Measurements from ENCODE around the gene OTOP2. TPM values are rescaled to one million over a fixed set of nuclear protein-coding genes. Genes with fewer than 3 reads are reported as not detected.

The OTOP2 gene
- total RNA-seq, 1 donor from 2014 or later: not detected

GRCh38 chr17:74877592-74878548 is 46.2 kb upstream of the OTOP2 start:
- intact Hi-C loops (cut with DNase I): no loop called here
- Histone ChIP-seq H3K27me3 (no peaks in the 10 kb centered on the region), H3K9me3 (no peaks in the 10 kb centered on the region), H3K4me3 (no peak overlapping the region), H3K36me3 (no peaks in the 10 kb centered on the region), H3K4me1 (peaks cover 16% of the 10 kb centered on the region), H3K27ac (no peak overlapping the region)
- TF ChIP-seq POLR2AphosphoS5 (IDR thresholded peaks at IDR 0.05; ENCODE audit: insufficient read depth in 1 of 2, low read depth in 1 of 2) (no peak), POLR2A (IDR thresholded peaks at IDR 0.05) (no peak), CTCF (IDR thresholded peaks at IDR 0.05) (no peak)
- DNase-seq (ENCODE audit: extremely low spot score in 2 of 2): no peak

- TF ChIP-seq POLR2A (IDR thresholded peaks at IDR 0.05) (no peak), CTCF (IDR thresholded peaks at IDR 0.05) (no peak), POLR2AphosphoS5 (IDR thresholded peaks at IDR 0.05; ENCODE audit: insufficient read depth in 1 of 2, low read depth in 1 of 2) (no peak)
- intact Hi-C loops (cut with DNase I): no loop called here
- Histone ChIP-seq H3K4me3 (no peak overlapping the region), H3K27me3 (no peaks in the 10 kb centered on the region), H3K27ac (no peak overlapping the region), H3K4me1 (peaks cover 15% of the 10 kb centered on the region), H3K36me3 (no peaks in the 10 kb centered on the region), H3K9me3 (no peaks in the 10 kb centered on the region)
- no peak for DNase-seq (ENCODE audit: extremely low spot score in 2 of 2)
These were observed 45.4 kb upstream of the OTOP2 start for GRCh38 chr17:74878658-74879057.

GRCh38 chr17:74879308-74879707 is 44.8 kb upstream of the OTOP2 start:
- Histone ChIP-seq H3K4me3 (no peak overlapping the region), H3K9me3 (no peaks in the 10 kb centered on the region), H3K36me3 (no peaks in the 10 kb centered on the region), H3K4me1 (peaks cover 10% of the 10 kb centered on the region), H3K27ac (no peak overlapping the region), H3K27me3 (no peaks in the 10 kb centered on the region)
- intact Hi-C loops (cut with DNase I): no loop called here
- DNase-seq (ENCODE audit: extremely low spot score in 2 of 2): no peak
- TF ChIP-seq POLR2A (IDR thresholded peaks at IDR 0.05) (no peak), POLR2AphosphoS5 (IDR thresholded peaks at IDR 0.05; ENCODE audit: insufficient read depth in 1 of 2, low read depth in 1 of 2) (no peak), CTCF (IDR thresholded peaks at IDR 0.05) (no peak)

- H3K27ac ChIP-seq: no peak overlapping the region
- no peak for DNase-seq (ENCODE audit: extremely low spot score in 2 of 2)
- H3K4me1 ChIP-seq: peaks cover 10% of the 10 kb centered on the region
- no peaks in the 10 kb centered on the region for H3K9me3 ChIP-seq
- intact Hi-C loops (cut with DNase I): no loop called here
- no peak overlapping the region for H3K4me3 ChIP-seq
- H3K36me3 ChIP-seq: no peaks in the 10 kb centered on the region
- TF ChIP-seq POLR2A (IDR thresholded peaks at IDR 0.05) (no peak), CTCF (IDR thresholded peaks at IDR 0.05) (no peak), POLR2AphosphoS5 (IDR thresholded peaks at IDR 0.05; ENCODE audit: insufficient read depth in 1 of 2, low read depth in 1 of 2) (no peak)
- no peaks in the 10 kb centered on the region for H3K27me3 ChIP-seq
These were observed 43.0 kb upstream of the OTOP2 start for GRCh38 chr17:74881073-74881472.
